ENCODE data around the gene PRR13.

- TF ChIP-seq SUZ12 (IDR thresholded peaks at IDR 0.05; ENCODE audit: extremely low read depth, insufficient read depth, insufficient read length) (no peak), YY1 (IDR thresholded peaks at IDR 0.05; ENCODE audit: insufficient read depth, insufficient read length) (no peak), ZNF274 (IDR thresholded peaks at IDR 0.05; ENCODE audit: low read depth, low read length) (no peak)
Measured at GRCh38 chr12:53450936-53451335, 9.4 kb downstream of the PRR13 start.
